Suprapubic skin (tissue), 4 donors: Measurements from ENCODE around the gene BNIP1. TPM values are rescaled to one million over a fixed set of nuclear protein-coding genes. Genes with fewer than 3 reads are reported as not detected.

ENCODE experiments used
- DNase-seq, 2 donors: peaks; one replicate each; pipeline ENCODE4 v3.0.0-alpha.2; 2019; ENCODE audit warnings: low spot score in 2 of 2
- H3K27ac ChIP-seq: fragments of 200-600 bp; sonication (generic); one replicate; pipeline ENCODE4 v1.5.1; 2019
- H3K27me3 ChIP-seq: fragments of 200-600 bp; sonication (generic); one replicate; pipeline ENCODE4 v1.5.1; 2019
- H3K36me3 ChIP-seq: fragments of 200-600 bp; sonication (generic); one replicate; pipeline ENCODE4 v1.5.1; 2019
- H3K4me1 ChIP-seq: fragments of 200-600 bp; sonication (generic); one replicate; pipeline ENCODE4 v1.5.1; 2019
- H3K4me3 ChIP-seq: fragments of 200-600 bp; sonication (generic); one replicate; pipeline ENCODE4 v1.5.1; 2019; ENCODE audit warnings: mild to moderate bottlenecking
- H3K9me3 ChIP-seq: fragments of 200-600 bp; sonication (generic); one replicate; pipeline ENCODE4 v1.5.1; 2019
- CTCF ChIP-seq, 2 donors: fragments of 200-600 bp in 1 of 2; fragments of 450-650 bp in 1 of 2; sonication (generic) in 1 of 2; IDR thresholded peaks; one replicate each; pipeline ENCODE4 v1.5.1; 2016 to 2019; ENCODE audit warnings: antibody characterized with exemption in 2 of 2, mild to moderate bottlenecking in 1 of 2, moderate library complexity in 1 of 2
- EP300 ChIP-seq: sonication (generic); formaldehyde crosslinking; IDR thresholded peaks from one replicate; pipeline ENCODE4 v1.6.1; 2017; ENCODE audit warnings: antibody characterized with exemption
- POLR2A ChIP-seq, 2 donors: fragments of 450-650 bp; IDR thresholded peaks; one replicate each; pipeline ENCODE4 v1.6.1; 2017; ENCODE audit warnings: antibody characterized with exemption in 2 of 2, mild to moderate bottlenecking in 2 of 2, moderate library complexity in 2 of 2
- POLR2AphosphoS5 ChIP-seq, 3 donors: sonication (generic); formaldehyde crosslinking; IDR thresholded peaks; one replicate each; pipeline ENCODE4 v1.6.1; 2017; ENCODE audit warnings: antibody characterized with exemption in 3 of 3
- WGBS: methylation state at CpG from one replicate; pipeline ENCODE4 v1.1.5; 2018; 5-methylcytosine and 5-hydroxymethylcytosine counted together
- total RNA-seq, 4 donors: library from RNA; depleted of rRNA; stranded (reverse); fragments of >200 nt; gene quantifications; one replicate each; pipeline ENCODE4 v1.1.0, GENCODE V29; 2016

Gene BNIP1
- total RNA-seq = 10 to 100 TPM in 2 of 4 donors, 1 to 10 TPM in 2; 7.1 to 16.5 (median 9.2) TPM

GRCh38 chr5:173144200-173145176, at the start of gene BNIP1:
BNIP1 (plus strand) TSS chr5:173144531; CDS start chr5:173144546, 15 bp downstream.
- Histone ChIP-seq H3K4me3 (peak within 1 kb of the TSS; percentile 95), H3K27ac (peak within 1 kb of the TSS; percentile 91), H3K36me3 (peaks cover 21% of the 10 kb centered on the region), H3K4me1 (peaks cover 7% of the 10 kb centered on the region), H3K9me3 (no peaks in the 10 kb centered on the region), H3K27me3 (no peaks in the 10 kb centered on the region)
- WGBS = under 1% methylated on average over 46 of the region's 48 CpGs
- DNase-seq = peak; percentile 95 to 96
- TF ChIP-seq POLR2A (IDR thresholded peaks at IDR 0.05) = no peak
- TF ChIP-seq POLR2AphosphoS5 (IDR thresholded peaks at IDR 0.05) = peak in 2 of 3 donors; percentile 90 to 95
- peak; percentile 86 to 87 for TF ChIP-seq CTCF (IDR thresholded peaks at IDR 0.05)
- TF ChIP-seq EP300 = no peak

GRCh38 chr5:173098787-173099186, 45.5 kb upstream of the BNIP1 start:
- peaks cover 10% of the 10 kb centered on the region for H3K36me3 ChIP-seq
- no peaks in the 10 kb centered on the region for H3K27me3 ChIP-seq
- H3K27ac ChIP-seq = no peak overlapping the region
- DNase-seq = no peak
- no peak overlapping the region for H3K4me3 ChIP-seq
- H3K9me3 ChIP-seq = no peaks in the 10 kb centered on the region
- no peak for TF ChIP-seq POLR2AphosphoS5 (IDR thresholded peaks at IDR 0.05)
- H3K4me1 ChIP-seq = peaks cover 25% of the 10 kb centered on the region

GRCh38 chr5:173099461-173099860, 44.9 kb upstream of the BNIP1 start:
- no peak overlapping the region for H3K27ac ChIP-seq
- H3K9me3 ChIP-seq = no peaks in the 10 kb centered on the region
- H3K4me1 ChIP-seq = peaks cover 18% of the 10 kb centered on the region
- TF ChIP-seq CTCF (IDR thresholded peaks at IDR 0.05) = no peak
- no peak for TF ChIP-seq POLR2A (IDR thresholded peaks at IDR 0.05)
- TF ChIP-seq POLR2AphosphoS5 (IDR thresholded peaks at IDR 0.05) = no peak
- no peak for TF ChIP-seq EP300
- peaks cover 10% of the 10 kb centered on the region for H3K36me3 ChIP-seq
- DNase-seq = no peak
- no peak overlapping the region for H3K4me3 ChIP-seq
- 90% methylated on average over 1 of the region's 1 CpG for WGBS
- no peaks in the 10 kb centered on the region for H3K27me3 ChIP-seq

GRCh38 chr5:173101245-173101644, 43.1 kb upstream of the BNIP1 start:
- Histone ChIP-seq H3K27ac (no peak overlapping the region), H3K27me3 (no peaks in the 10 kb centered on the region), H3K4me1 (peaks cover 14% of the 10 kb centered on the region), H3K36me3 (peaks cover 10% of the 10 kb centered on the region), H3K4me3 (no peak overlapping the region), H3K9me3 (no peaks in the 10 kb centered on the region)
- WGBS = 94% methylated on average over 2 of the region's 2 CpGs
- no peak for DNase-seq
- no peak for TF ChIP-seq CTCF (IDR thresholded peaks at IDR 0.05)
- no peak for TF ChIP-seq EP300
- no peak for TF ChIP-seq POLR2A (IDR thresholded peaks at IDR 0.05)
- TF ChIP-seq POLR2AphosphoS5 (IDR thresholded peaks at IDR 0.05) = no peak

GRCh38 chr5:173103411-173103810, 40.9 kb upstream of the BNIP1 start:
- peaks cover 7% of the 10 kb centered on the region for H3K4me1 ChIP-seq
- H3K4me3 ChIP-seq = no peak overlapping the region
- no peak for TF ChIP-seq CTCF (IDR thresholded peaks at IDR 0.05)
- no peak for TF ChIP-seq POLR2A (IDR thresholded peaks at IDR 0.05)
- TF ChIP-seq EP300 = no peak
- no peak for TF ChIP-seq POLR2AphosphoS5 (IDR thresholded peaks at IDR 0.05)
- no peaks in the 10 kb centered on the region for H3K9me3 ChIP-seq
- no peak for DNase-seq
- WGBS = 60% methylated on average over 1 of the region's 1 CpG
- H3K36me3 ChIP-seq = peaks cover 11% of the 10 kb centered on the region
- no peak overlapping the region for H3K27ac ChIP-seq
- no peaks in the 10 kb centered on the region for H3K27me3 ChIP-seq
